CD4-positive, alpha-beta T cell (primary cell): ENCODE measurements around the gene PCDH1. TPM values are rescaled to one million over a fixed set of nuclear protein-coding genes. Genes with fewer than 3 reads are reported as not detected.
A peak's percentile ranks its signal among the peaks of the same experiment; 100 is the strongest.

ENCODE experiments used
- ATAC-seq: fragments of 200-7000 bp; cut with Tn5 transposase; one replicate; pipeline ENCODE4 v1.10.0; 2022; ENCODE audit warnings: mild to moderate bottlenecking; ENCODE audit not compliant: poor library complexity
- CTCF ChIA-PET: fragments of 350-600 bp; sonication (Branson Sonifier 250); formaldehyde crosslinking; loops from one replicate; lab custom pipeline; 2021; ENCODE audit warnings: antibody characterized with exemption, inconsistent platforms; lab: Charles Lee
- POLR2A ChIA-PET: fragments of 350-600 bp; sonication (Branson Sonifier 250); formaldehyde crosslinking; loops from one replicate; lab custom pipeline; 2021; ENCODE audit warnings: antibody characterized with exemption, inconsistent platforms; lab: Charles Lee
- DNase-seq, 14 experiments: peaks; one replicate each; pipeline ENCODE4 v3.0.0-alpha.2; 2013 to 2020; ENCODE audit warnings: mixed read lengths in 2 of 14
- H3K27ac ChIP-seq, 2 donors: one replicate each; pipeline versions ENCODE4 v1.5.1 to v1.7.0; 2013; ENCODE audit warnings: low read length in 2 of 2, low read depth in 1 of 2, mild to moderate bottlenecking in 1 of 2
- H3K27me3 ChIP-seq, 2 experiments: 1 replicate in 1 of 2; 2 replicates in 1 of 2; pipeline versions ENCODE4 v1.6.1 to v1.7.0; 2013; ENCODE audit warnings: low read length in 2 of 2, control low read depth in 1 of 2, mild to moderate bottlenecking in 1 of 2, moderate library complexity in 1 of 2; ENCODE audit not compliant: insufficient read depth in 2 of 2, control insufficient read depth in 1 of 2
- H3K36me3 ChIP-seq: one replicate; pipeline ENCODE4 v1.6.1; 2013; ENCODE audit warnings: low read length, control low read depth; ENCODE audit not compliant: insufficient read depth
- H3K4me1 ChIP-seq: one replicate; pipeline ENCODE4 v1.6.1; 2013; ENCODE audit warnings: low read length, control low read depth; ENCODE audit not compliant: insufficient read depth
- H3K4me3 ChIP-seq: one replicate; pipeline ENCODE4 v1.5.1; 2013; ENCODE audit warnings: mild to moderate bottlenecking, low read length, moderate library complexity
- H3K9me3 ChIP-seq, 2 experiments: 1 replicate in 1 of 2; 2 replicates in 1 of 2; pipeline versions ENCODE4 v1.6.1 to v1.7.0; 2013; ENCODE audit warnings: low read length in 2 of 2, mild to moderate bottlenecking in 2 of 2, control low read depth in 1 of 2, moderate library complexity in 1 of 2; ENCODE audit not compliant: control insufficient read depth in 1 of 2, insufficient read depth in 1 of 2
- H3K27ac Mint-ChIP-seq: one replicate; pipeline ENCODE4 v1.8.0; 2020; ENCODE audit warnings: mixed read lengths
- H3K27me3 Mint-ChIP-seq: one replicate; pipeline ENCODE4 v1.8.0; 2021; ENCODE audit warnings: mixed read lengths
- H3K36me3 Mint-ChIP-seq: one replicate; pipeline ENCODE4 v1.8.0; 2021; ENCODE audit warnings: low read depth, mixed read lengths
- H3K4me1 Mint-ChIP-seq: one replicate; pipeline ENCODE4 v1.8.0; 2021; ENCODE audit warnings: low read depth, mixed read lengths
- H3K4me3 Mint-ChIP-seq: one replicate; pipeline ENCODE4 v1.8.0; 2020; ENCODE audit warnings: mild to moderate bottlenecking, mixed read lengths
- H3K9me3 Mint-ChIP-seq: one replicate; pipeline ENCODE4 v1.8.0; 2020; ENCODE audit warnings: mixed read lengths
- CTCF ChIP-seq: fragments of 200-600 bp; IDR thresholded peaks from one replicate; pipeline ENCODE4 v1.8.0; 2022; ENCODE audit warnings: antibody characterized with exemption, mild to moderate bottlenecking
- intact Hi-C, 2 experiments: fragments of 100-400 bp; cut with DNase I in 1 of 2; cut with micrococcal nuclease in 1 of 2; formaldehyde crosslinking; loops; one replicate each; pipeline versions ENCODE4 v1.15.1 to v1.9.0; 2023 to 2025; cut with DNase I, micrococcal nuclease
- total RNA-seq, 174 experiments: library from RNA in 2 of 174; stranded (reverse) in 2 of 174; gene quantifications; one replicate each; pipeline ENCODE4 v1.2.3 and lab custom pipeline; 2021 to 2026

PCDH1 gene
- total RNA-seq, 2 experiments from 2014 or later, result 0.17 TPM; not detected in 1

- intact Hi-C loops, result loop anchor here in 1 of 2 experiments (5.0 kb wide), 2 partner anchors 119 to 149 kb away; no protein-coding TSS in a partner anchor
- no peaks in the 10 kb centered on the region for H3K36me3 ChIP-seq
- no peak overlapping the region for H3K4me3 Mint-ChIP-seq
- H3K27me3 Mint-ChIP-seq, result peaks cover 72% of the 10 kb centered on the region
- no peak overlapping the region for H3K4me3 ChIP-seq
- peaks cover 32 to 55% of the 10 kb centered on the region in 2 experiments for H3K27me3 ChIP-seq
- H3K9me3 Mint-ChIP-seq, result no peaks in the 10 kb centered on the region
- H3K9me3 ChIP-seq, result no peaks in the 10 kb centered on the region
- no peaks in the 10 kb centered on the region for H3K4me1 ChIP-seq
- DNase-seq (peak in 9 of 14 experiments; percentile 1 to 58 (median 13)), ATAC-seq (peak; percentile 76)
- H3K27ac Mint-ChIP-seq, result no peak overlapping the region
- no peaks in the 10 kb centered on the region for H3K4me1 Mint-ChIP-seq
- ChIA-PET POLR2A (no interaction called here), CTCF (interaction anchor here (0.6 to 1.9 kb wide), 6 partner anchors 9 to 111 kb away, joined by 3 to 7 read pairs (median 3); no protein-coding TSS in a partner anchor)
- peak; percentile 55 for TF ChIP-seq CTCF
- H3K27ac ChIP-seq, result no peak overlapping the region
- H3K36me3 Mint-ChIP-seq, result no peaks in the 10 kb centered on the region
These were observed 66.7 kb downstream of the PCDH1 start for GRCh38 chr5:141811287-141812155.

- Histone ChIP-seq H3K9me3 (no peaks in the 10 kb centered on the region), H3K4me1 (no peaks in the 10 kb centered on the region), H3K27ac (no peak overlapping the region), H3K27me3 (peaks cover 37 to 63% of the 10 kb centered on the region in 2 experiments), H3K4me3 (no peak overlapping the region), H3K36me3 (no peaks in the 10 kb centered on the region)
- no peaks in the 10 kb centered on the region for H3K9me3 Mint-ChIP-seq
- intact Hi-C loops, result loop anchor here in 1 of 2 experiments (5.0 kb wide), 2 partner anchors 118 to 148 kb away; no protein-coding TSS in a partner anchor
- no peak for ATAC-seq
- no peak overlapping the region for H3K27ac Mint-ChIP-seq
- ChIA-PET POLR2A (no interaction called here), CTCF (interaction anchor here (0.7 to 1.9 kb wide), 3 partner anchors 8 to 68 kb away, joined by 3 to 7 read pairs (median 3); no protein-coding TSS in a partner anchor)
- no peaks in the 10 kb centered on the region for H3K36me3 Mint-ChIP-seq
- no peaks in the 10 kb centered on the region for H3K4me1 Mint-ChIP-seq
- TF ChIP-seq CTCF, result no peak
- peaks cover 72% of the 10 kb centered on the region for H3K27me3 Mint-ChIP-seq
- no peak for DNase-seq
- no peak overlapping the region for H3K4me3 Mint-ChIP-seq
These were observed 67.5 kb downstream of the PCDH1 start for GRCh38 chr5:141810702-141811101.

- Histone ChIP-seq H3K9me3 (no peaks in the 10 kb centered on the region), H3K27me3 (peaks cover 40 to 70% of the 10 kb centered on the region in 2 experiments), H3K4me3 (no peak overlapping the region), H3K27ac (no peak overlapping the region), H3K36me3 (no peaks in the 10 kb centered on the region), H3K4me1 (no peaks in the 10 kb centered on the region)
- H3K27me3 Mint-ChIP-seq, result peaks cover 83% of the 10 kb centered on the region
- no peak overlapping the region for H3K27ac Mint-ChIP-seq
- intact Hi-C loops, result loop anchor here in 1 of 2 experiments (5.0 kb wide), 2 partner anchors 117 to 147 kb away; no protein-coding TSS in a partner anchor
- CTCF ChIA-PET, result no interaction called here
- no peaks in the 10 kb centered on the region for H3K4me1 Mint-ChIP-seq
- POLR2A ChIA-PET, result no interaction called here
- no peaks in the 10 kb centered on the region for H3K36me3 Mint-ChIP-seq
- no peak overlapping the region for H3K4me3 Mint-ChIP-seq
- H3K9me3 Mint-ChIP-seq, result no peaks in the 10 kb centered on the region
- DNase-seq (no peak), ATAC-seq (no peak)
- TF ChIP-seq CTCF, result no peak
These were observed 68.7 kb downstream of the PCDH1 start for GRCh38 chr5:141809380-141810096.
